GM12875 (cell line): Measurements from ENCODE around the gene EGLN1.

Source experiments
- H3K4me3 ChIP-seq: one replicate; pipeline ENCODE4 v1.5.1; 2011; ENCODE audit warnings: low read depth, low read length, control low read depth
- CTCF ChIP-seq: IDR thresholded peaks from 2 replicates; pipeline ENCODE4 v1.5.1; 2011; ENCODE audit warnings: low read depth, mild to moderate bottlenecking, control low read depth, inconsistent platforms, low read length, moderate library complexity, borderline replicate concordance; ENCODE audit not compliant: insufficient read depth

EGLN1 gene

GRCh38 chr1:231428377-231428776, 6.3 kb upstream of the EGLN1 start:
- TF ChIP-seq CTCF = no peak
- H3K4me3 ChIP-seq = no peak overlapping the region

DNA sequence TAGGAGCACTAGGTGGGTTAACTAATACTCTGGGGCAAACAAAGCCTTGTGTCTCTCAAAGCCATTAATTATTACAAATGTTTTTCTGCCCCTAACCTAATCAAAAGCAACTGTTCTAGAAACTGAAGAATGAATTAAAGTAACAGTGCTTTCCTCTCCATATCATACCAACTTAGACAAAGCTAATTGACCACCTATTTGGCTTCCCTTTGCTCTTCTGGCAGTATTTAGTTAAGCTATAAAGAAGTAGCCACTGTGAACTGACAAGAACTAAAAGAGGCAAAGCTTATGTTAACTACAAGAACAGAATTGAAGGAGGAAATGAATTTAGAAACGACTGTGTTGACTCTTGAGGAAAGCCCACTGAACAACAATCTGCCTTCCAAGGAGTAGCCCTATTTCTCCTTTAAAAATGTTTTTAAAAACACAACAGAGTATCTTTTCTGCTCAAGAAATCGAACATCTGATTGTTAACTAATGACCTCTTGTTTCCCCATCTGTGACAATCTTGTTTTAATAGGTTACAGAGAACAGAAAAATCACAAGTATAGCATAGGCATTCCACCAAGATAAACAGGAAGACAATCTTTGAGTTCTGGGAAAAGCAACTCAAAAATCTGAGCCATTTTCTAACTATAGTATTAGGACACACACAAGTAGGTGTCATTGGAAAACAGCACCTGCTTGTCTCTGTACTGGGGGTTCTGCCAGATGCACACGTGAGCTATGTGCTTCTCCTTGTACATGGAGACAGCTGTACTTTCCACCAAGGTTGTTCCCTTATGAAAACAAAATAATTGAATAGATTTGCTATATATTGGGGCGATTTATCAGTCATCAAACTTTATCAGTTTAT, 3.1 kb upstream of the EGLN1 start:
- H3K4me3 ChIP-seq = no peak overlapping the region
- no peak for TF ChIP-seq CTCF

GRCh38 chr1:231423648-231424047, 1.6 kb upstream of the EGLN1 start:
- TF ChIP-seq CTCF = no peak
- H3K4me3 ChIP-seq = no peak overlapping the region

- H3K4me3 ChIP-seq = peak overlapping the region; percentile 61
- TF ChIP-seq CTCF = no peak
Observed at GRCh38 chr1:231422798-231423309, 767 bp upstream of the EGLN1 start.

DNA sequence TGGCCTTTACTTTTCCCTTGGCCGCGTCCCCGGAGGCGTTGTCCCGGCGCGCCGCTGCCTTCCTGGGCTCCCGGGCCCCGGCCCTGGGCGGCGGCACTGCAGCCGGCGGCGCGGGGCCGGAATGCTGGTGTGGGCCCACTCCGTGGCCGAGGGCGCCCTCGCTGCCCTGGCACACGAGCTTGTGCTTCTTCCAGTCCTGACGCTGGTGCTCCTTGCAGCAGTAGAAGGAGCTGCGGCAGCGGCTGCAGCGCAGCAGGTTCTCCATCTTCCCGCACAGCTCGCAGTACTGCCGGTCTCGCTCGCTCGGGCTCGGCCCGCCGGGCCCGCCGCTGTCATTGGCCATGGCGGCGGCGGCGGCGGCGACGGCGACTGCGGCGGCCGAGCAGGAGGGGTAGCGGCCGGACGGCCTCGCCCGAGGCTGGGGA, 529 bp downstream of the EGLN1 start:
- no peak for TF ChIP-seq CTCF
- H3K4me3 ChIP-seq = peak overlapping the region; percentile 61

DNA sequence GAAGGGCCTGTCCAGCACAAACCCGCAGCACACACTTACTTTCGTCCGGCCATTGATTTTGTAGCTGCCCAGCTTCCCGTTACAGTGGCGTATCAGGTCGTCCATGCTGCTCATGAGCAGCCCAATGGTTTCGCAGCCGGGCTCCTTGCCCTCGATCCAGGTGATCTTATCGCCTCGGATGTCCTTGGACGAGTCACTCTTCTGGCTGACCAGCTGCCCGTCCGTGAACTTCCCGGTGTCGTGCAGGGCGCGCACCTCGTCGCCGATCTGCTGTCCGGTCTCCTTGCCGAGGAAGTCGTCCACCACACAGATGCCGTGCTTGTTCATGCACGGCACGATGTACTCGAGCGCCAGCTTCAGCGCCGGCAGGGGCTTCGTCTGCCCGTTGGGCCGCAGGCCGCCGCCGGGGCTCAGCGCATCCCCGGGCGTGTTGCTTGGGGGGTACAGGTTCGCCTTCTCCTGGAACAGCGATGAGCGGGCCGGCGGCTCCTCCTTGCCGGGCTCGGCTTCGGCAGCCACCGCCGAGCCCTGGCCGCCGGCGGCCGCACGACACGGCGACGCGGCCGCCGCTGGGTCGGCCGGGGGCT, 1.0 kb downstream of the EGLN1 start:
- TF ChIP-seq CTCF = no peak
- H3K4me3 ChIP-seq = peak overlapping the region; percentile 61
